NCI-H2227 (cell line): ENCODE measurements around the gene NUDCD2.
"Not testable (repeated sequence)": the region's sequence is repeated elsewhere in the genome, so short reads cannot be mapped to it uniquely, and the experiment has no call there.

Source experiments
- DNase-seq: peaks from one replicate; lab custom pipeline; 2025; ENCODE audit not compliant: unreplicated experiment; lab: John Stamatoyannopoulos, UW

The NUDCD2 gene

GRCh38 chr5:163434401-163434866 lies 25.5 kb downstream of the NUDCD2 start:
- DNase-seq, result no peak

DNA sequence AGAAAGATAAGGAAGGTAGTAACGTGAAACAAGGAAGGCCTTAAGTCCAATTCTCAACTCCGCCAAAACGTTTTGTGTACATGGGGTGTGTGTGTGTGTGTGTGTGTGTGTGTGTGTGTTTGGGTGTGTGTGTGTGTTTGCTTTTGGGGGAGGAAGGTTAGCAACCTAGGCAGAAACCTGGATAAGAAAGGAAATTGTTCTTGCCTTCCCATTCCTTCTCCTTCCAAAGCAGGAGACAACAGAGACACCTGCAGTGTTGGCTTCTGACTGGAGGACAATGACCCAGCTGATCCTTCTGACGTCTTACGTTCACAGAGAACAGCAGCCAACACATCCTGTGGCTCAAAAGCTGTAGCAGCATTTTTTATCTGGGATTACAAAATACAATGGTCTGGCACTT lies 26.6 kb downstream of the NUDCD2 start:
- no peak for DNase-seq

DNA sequence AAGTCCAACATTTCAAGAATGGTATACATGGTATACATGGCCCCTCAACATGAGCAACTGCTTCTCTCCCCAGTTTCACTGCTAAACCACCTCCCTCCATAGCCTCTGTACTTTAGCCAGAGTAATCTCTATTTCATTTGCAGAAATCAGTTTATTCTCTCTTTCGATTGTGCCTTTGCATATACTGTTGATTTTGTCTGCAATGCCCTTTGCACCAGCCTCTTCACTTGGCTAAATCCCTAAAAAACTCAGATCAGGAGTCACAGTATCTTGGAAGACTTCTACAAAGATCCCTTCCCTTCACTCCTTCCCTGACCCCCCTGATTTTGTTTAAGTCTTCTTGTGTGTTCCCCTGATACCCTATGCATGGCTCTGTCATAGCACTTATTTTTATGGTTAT lies 27.4 kb downstream of the NUDCD2 start:
- no peak for DNase-seq

- not testable (repeated sequence) for DNase-seq
Measured at GRCh38 chr5:163426128-163426527, 33.8 kb downstream of the NUDCD2 start.

GRCh38 chr5:163424836-163425235 lies 35.1 kb downstream of the NUDCD2 start:
- no peak for DNase-seq

DNA sequence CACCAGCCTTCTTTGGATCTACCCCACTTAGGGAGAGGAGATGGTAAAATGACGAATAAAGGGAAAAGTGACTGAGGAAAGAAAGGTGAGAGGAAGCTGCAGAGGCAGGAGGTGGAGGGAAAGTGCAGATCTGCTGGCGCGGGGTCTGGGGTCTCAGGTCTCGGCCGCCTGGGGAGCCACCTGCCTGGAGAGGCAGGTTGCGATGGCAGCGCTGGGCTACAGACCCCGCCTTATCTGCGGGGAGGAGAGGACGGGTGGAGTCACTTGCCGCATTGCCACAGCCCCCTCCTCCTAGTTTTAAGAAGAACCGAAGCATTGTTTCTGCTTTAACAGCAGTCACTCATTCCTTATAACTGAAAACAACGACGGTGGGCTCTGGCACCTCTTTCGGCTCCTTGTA lies 44.2 kb downstream of the NUDCD2 start:
- peak; percentile 18 for DNase-seq

- no peak for DNase-seq
Measured at GRCh38 chr5:163410505-163410904, 49.4 kb downstream of the NUDCD2 start.

DNA sequence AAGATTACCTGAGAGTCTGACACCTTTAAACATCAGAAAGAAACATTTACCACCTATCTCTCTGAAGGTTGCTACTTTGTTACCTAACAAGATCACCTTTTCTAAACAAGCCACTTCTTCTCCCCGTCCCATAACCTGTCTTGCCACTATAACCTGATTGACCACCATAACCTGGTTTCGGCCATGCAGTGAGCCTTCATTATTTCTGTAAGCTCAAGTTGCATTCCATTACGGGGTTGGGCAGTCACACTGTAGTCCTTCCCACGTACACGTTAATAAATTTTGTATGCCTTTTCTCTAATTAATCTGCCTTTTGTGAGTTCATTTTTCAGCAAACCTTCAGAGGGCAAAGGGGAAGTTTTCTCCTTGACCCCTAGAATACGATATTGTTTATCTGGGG lies 50.5 kb downstream of the NUDCD2 start:
- DNase-seq, result no peak

- peak; percentile 66 for DNase-seq
Measured at GRCh38 chr5:163408311-163408923, 51.5 kb downstream of the NUDCD2 start.

DNA sequence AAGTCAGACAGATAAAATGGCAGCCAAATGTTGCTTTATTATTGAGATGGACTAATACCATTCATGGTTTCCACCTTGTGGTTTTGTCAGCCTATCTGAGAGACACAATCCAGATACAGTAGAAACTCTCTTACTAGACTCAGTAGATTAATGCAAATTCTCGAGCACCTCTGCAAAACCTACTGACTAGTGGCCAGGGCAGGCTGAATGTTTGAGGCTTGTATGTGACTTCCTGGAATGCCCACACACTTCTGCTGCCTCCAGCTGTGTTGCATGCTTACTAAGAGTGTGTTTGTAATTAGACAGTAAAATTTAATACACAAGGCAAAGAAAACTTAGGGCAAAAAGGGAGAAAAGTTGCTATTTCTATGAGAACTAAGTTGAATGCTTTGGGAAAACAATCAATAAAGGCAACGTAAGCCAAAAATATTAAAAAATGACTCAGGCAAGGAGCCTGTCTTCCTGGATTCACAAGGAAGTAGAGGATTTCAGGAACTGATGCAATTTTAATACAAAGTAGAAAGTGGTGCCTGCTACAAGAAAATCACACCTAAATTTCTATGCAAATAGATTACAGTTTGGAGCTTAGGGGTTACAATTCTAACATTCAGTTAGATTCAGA lies 52.8 kb downstream of the NUDCD2 start:
- DNase-seq, result no peak

DNA sequence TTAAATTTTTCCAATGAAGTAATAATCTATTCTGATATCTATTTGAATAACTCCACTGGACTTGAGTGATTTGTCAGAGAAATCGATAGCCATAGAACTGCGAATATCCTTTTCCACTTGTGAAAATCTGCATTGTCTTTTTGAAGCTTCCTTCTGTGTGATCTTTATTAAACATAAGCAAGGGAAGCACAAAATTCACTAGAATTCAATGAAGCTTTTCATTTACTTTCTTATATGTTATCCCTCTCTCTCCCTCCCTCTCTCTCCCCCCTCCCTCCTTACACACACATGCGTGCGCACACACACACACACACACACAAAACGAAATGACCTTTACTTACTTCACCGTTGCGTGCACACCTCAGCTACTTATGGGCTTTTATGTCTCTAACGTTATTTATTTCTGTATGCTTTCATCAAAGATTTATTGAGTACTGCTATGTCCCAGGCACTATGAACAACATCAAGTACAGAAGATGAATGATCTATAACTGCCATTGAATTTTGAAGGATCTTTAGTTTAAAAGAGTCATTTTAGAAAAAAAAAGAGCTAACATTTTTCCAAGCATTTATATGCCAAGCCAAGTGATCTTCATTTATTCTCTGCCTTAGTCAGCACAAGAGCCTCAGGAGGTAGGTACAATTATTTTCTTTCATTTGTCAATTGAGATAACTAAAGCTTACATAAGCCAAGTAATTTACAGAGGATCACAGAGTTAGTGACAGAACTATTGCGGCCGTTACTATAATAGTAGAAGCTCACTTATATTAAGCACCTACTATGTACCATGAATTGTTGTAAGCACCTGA lies 55.3 kb downstream of the NUDCD2 start:
- DNase-seq, result peak; percentile 5

- peak; percentile 37 for DNase-seq
Measured at GRCh38 chr5:163402007-163402406, 57.9 kb downstream of the NUDCD2 start.

- DNase-seq, result no peak
Measured at GRCh38 chr5:163401271-163401670, 58.6 kb downstream of the NUDCD2 start.

DNA sequence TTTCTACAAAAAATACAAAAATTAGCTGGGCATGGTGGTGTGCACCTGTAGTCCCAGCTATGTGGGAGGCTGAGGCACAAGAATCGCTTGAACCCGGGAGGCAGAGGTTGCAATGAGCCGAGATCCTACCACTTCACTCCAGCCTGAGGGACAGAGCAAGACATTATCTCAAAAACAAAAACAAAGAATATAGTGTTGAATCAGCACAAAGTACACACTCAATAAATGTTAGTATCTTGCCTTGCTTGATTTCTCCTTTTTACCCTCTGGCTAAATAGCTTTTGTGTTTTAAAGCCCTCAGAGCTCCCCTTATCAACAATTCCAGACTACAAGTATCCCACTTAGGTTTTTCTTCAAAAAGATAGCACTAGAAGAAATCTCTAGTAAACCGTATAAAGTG lies 60.0 kb downstream of the NUDCD2 start:
- no peak for DNase-seq

GRCh38 chr5:163397354-163397753 lies 62.5 kb downstream of the NUDCD2 start:
- DNase-seq, result no peak

- DNase-seq, result not testable (repeated sequence)
Measured at GRCh38 chr5:163396818-163397340, 63.0 kb downstream of the NUDCD2 start.
